ENCODE measurements around the gene KLHL6.
"Not testable (repeated sequence)": the region's sequence is repeated elsewhere in the genome, so short reads cannot be mapped to it uniquely, and the experiment has no call there.

KLHL6 gene

DNA sequence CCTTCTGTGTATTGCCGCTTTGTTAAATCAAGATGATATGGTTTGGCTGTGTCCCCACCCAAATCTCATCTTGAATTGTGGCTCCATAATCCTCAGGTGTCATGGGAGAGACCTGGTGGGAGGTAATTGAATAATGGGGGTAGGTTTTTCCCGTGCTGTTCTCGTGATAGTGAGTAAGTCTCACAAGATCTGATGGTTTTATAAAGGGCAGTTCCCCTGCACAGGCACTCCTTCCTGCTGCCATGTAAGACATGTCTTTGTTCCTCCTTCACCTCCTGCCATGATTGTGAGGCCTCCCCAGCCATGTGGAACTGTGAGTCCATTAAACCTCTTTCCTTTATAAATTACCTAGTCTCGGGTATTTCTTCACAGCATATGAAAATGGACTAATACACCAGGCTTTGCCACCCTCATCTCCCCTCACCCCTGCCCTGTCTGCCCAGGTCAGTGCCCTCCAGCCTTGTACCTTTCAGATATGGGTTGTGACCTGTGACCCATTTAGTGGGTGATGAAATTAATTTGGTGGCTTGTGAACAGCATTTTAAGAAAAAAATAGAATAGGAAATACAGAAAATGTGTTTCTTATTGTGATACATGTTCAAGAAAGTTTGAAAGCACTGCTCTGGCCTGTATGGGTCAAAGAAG, 71.0 kb downstream of the KLHL6 start:
- no peak for DNase-seq

DNA sequence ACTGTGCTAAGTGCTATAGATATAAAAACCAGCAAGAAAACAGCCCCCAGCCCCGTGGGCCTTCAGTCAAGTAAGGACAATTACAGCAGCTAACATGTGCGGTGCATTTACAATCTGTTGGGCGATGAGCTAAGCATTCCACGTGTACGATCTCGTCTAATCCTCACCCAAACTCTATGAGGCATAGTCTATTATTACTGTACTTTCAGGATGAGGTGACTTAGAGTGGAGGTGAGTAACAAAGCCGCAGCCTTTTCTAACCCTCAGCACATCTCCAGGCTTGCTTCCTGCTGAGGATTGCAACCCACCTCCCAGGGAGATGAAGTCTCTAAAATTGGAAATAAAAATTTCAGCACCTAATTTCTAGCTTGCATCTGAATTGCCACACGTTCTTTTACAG, 73.9 kb downstream of the KLHL6 start:
- no peak for DNase-seq

DNA sequence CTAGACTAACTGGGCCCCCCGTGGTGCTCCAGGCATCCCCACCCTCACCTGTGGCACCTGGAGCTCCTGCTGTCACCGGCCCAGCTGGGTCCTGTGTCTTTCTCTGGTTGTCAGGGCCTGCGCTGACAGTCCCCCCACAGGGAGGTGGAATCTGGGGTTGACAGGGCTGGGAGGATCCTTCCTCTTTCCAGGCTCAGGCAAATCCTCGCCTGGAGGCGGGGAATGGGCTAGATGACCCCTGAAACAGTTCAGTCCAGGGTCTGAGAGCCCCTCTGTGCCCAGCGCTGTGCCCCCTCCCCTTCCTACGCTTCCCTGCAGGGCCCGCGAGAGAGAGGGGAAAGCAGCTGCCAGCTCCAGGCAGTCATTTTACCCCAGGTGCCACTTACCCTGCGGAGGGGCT, 77.0 kb downstream of the KLHL6 start:
- no peak for DNase-seq

DNA sequence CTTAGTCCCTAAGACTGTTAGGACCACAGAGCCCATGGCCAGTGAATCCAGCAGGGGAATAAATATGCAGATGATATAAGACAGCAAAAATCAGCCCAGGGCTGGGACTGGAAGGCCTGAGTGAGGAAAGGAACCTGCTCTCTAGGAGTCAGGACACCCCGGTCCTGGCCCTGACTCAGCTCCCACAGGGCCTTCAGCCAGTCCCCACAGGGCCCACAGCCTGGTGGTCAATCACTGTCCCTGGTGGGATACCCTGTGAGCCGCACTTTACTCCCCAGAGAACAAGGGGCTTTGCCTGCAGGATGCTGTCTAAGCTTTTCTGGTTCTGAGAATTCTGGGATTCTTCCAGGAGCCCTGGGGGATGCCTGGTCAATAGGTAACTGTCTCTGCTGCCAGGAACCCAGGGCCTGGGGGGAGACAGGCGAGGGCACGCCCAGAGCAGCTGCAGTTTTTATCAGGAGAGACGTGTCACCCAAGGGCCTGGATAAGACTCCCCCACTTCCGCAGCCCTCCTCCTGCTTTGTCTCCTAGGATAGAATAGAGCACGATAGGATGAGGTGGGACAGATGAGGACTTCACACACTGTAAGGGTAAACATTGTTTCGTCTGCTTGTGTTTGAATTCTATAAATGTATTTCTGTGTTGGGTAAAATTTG, 77.6 kb downstream of the KLHL6 start:
- DNase-seq = no peak

DNA sequence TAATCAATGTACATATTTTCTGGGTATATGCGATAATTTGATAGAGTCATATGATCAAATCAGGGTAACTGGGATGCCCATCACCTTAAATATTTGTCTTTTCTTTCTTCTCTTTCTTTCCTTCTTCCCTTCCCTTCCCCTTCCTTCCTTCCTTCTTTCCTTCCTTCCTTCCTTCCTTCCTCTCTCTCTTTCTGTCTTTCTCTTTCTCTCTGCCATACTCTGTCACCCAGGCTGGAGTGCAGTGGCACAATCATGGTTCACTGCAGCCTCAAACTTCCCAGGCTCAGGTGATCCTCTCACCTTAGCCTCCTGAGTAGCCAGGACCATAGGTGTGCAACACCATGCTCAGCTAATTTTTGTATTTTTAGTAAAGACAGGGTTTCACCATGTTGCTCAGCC, 79.7 kb downstream of the KLHL6 start:
- not testable (repeated sequence) for DNase-seq

DNA sequence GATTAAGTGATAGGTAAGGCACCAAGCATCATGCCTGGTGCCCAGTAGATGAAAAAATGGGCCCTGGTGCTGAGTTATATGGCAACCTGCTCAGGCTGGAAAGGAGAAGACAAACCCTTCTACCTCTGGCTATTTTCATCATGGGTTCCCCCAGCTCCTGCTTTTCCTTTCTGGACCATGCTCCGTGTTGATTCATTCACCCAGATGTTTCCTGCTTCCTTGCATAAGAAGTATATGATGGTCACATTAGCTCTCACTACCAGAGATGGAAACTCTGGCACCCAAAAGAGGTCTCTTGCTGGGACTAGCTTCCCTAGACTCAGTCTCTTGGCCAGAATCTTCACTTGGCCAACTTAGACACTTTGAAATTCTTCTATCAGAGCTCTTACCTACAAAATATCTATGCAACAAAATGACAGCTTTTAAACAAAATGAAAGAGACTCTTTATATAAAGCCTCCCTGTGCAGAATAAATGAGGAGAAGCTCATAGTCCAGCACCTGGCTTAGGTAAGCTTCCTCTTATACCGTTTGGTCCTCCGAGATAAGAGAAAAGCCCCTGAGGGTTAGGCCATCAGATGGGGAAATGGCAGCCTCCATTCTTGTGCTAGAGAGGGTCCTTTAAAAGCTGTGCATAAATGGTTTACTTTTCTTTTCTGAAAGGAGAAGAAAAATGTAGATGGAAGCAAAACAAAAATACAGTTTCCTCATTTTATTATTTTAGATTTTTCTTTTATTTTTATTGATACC, 80.3 kb downstream of the KLHL6 start:
- DNase-seq = no peak

DNA sequence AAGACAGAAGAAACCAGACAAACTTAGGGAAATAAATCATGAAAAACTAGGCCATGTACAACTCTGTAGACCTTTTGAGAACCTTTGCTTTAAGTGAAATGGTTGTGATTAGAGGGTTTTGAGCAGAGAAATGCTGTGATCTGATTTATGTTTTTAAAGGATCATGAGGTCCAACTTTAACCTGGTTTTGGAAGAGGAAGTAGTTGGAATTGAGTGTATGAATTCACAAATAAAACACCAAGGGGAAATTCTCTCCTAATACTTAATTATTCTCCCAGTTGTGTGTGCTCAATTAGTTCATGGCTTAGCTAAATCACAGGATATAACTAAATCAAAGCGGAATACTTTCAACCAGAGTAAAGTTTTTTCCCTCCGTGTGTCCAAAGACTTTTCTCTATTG, 81.5 kb downstream of the KLHL6 start:
- no peak for DNase-seq

DNA sequence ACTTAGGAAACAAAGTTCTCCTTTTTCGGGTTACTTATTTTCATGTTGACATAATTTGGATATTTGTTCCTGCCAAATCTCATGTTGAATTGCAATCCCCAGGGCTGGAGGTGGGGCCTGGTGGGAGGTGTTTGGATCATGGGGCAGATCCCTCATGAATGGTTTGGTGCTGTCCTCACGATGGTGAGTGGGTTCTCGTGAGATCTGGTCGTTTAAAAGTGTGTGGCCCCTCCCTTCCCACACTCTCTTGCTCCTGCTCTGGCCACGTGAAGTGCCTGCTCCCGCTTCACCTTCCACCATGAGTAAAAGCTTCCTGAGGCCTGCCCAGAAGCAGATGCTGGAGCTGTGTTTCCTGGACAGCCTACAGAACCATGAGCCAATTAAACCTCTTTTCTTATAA, 83.4 kb downstream of the KLHL6 start:
- DNase-seq = no peak

DNA sequence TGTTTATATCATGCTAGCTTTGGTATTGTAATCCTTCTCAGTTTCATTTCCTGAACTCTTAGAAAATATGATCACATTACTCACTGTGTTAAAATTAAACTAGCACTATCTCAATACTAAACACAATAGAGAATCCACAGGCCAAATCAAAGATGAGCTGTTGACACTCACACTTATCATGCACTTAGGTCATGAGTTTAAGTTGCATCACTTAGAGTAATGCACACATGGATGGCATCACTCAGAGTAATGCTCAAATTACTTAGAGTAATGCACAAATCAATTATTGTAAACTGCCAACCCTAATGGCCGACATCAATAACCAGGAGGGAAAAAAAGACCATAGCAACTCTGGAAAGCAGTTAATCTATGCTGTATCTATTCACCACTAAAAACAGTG, 87.1 kb downstream of the KLHL6 start:
- DNase-seq = no peak

DNA sequence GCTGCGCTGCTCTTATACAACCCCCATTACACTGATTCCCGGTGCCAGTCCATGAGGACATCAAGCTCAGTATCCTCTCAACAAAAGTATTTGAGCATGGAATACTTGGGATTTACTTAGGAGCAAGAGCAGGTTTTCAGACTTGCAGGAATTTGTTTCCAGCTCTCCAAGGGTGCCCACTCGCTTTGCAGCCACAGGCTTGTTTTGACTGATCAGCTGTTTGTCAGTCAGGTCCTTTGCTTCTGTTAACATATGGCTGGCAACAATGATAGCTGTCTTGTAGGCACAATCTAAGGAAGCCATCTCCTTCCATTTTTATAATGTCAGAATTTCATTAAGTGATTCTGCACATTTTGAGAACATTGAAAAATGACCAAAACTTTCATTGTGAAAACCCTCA, 88.9 kb downstream of the KLHL6 start:
- DNase-seq = no peak

DNA sequence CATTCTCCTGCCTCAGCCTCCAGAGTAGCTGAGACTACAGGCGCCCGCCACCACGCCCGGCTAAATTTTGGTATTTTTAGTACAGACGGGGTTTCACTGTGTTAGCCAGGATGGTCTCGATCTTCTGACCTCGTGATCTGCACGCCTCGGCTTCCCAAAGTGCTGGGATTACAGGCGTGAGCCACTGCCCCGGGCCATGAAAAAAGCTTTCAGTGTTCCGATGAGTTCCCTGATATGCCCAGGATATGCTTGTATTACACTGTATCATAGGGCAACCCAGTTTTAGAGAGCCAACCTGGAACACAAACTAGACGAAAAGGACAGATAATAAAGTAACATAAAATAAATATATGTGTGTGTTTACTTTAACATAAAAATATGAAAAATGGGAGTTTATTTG, 89.8 kb downstream of the KLHL6 start:
- not testable (repeated sequence) for DNase-seq

DNA sequence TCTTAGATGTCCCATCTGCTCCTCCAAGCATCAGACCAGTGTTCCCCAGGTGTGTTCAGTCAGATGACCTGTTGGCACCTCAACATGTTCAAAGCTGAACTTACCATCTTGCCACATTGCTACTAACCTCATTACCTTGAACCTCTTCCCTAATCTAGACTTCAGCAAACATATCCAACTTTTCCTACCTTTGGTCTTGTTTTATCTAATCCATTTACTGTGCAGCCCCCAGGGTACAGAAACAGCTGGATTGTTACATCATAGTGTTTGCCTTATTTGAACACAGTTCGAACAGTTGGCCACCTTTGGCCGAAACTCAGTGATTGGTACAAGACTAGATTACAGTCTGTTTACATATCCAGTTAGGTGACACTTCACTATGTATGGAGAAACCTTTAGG, 91.0 kb downstream of the KLHL6 start:
- DNase-seq = no peak

DNA sequence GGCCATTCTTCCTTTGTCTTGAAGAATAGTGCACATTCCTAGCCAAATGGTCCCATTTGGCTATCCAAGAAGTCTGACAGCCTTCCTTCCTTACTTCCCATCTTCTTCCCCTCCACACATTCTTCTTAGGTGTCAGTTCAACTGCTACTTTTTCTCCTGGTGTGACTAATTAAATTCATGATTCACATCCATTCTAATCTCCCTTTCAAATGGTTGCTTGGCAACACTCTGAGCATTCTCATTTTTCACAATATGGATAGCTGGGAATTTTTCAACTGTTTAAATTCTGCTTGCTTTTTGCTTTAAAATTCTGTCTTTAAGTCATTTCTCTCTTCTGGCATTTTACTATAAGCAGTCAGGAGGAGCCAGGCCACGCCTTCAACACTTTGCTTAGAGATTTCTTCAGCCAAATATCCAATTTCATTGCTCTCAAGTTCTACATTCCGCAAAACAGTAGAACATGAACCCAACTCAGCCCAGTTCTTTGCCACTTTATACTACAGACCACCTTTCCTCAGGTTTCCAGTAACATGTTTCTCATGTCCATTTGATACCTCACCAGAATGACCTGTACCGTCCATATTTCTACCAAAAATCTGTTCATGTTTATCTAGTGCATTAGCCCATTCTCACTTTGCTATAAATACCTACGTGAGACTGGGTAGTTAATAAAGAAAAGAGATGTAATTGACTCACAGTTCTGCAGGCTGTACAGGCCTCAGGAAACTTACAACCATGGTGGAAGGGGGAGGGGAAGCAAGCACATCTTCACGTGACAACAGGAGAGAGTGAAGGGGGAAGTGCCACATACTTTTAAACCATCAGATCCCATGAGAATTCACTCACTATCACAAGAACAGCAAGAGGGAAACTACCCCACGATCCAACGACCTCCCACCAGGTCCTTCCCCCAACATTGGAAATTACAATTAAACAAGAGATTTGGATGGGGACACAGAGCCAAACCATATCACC, 95.1 kb downstream of the KLHL6 start:
- DNase-seq = peak; percentile 14

DNA sequence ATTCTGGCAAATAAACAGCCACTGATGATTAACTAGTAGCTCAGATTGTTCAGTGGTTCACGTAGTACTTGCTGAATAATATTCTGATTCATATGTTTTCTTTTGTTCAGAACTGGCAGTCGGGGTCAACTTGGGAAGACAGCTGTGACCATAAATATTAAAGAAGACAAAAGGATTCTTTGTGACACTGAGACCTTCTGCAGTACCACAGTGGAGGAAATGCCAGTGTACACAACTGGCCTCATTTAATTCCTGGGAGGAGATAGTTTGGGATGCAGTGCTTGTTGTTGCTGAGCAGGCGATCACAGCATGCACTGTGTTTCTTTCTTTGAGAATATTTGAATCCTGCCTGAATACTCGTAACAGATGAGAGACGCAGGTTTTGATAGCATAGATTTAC, 100.4 kb downstream of the KLHL6 start:
- DNase-seq = peak; percentile 64

DNA sequence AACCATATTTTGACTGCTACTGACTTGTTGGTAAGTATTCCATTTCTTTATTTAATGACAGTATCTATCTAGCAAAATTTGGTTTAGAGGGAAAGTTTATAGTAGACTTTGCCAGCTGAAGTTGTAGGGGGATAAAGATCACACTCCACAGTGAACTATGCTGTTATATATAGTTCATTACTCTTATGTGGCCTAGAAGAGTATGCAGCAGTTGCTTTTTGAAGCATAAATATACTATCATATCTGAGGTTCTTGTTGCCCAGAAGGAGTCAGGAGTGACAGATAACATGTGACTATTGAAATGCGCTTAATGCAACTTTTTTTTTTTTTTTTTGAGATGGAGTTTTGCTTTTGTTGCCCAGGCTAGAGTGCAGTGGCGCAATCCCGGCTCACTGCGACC, 101.4 kb downstream of the KLHL6 start:
- DNase-seq = no peak

DNA sequence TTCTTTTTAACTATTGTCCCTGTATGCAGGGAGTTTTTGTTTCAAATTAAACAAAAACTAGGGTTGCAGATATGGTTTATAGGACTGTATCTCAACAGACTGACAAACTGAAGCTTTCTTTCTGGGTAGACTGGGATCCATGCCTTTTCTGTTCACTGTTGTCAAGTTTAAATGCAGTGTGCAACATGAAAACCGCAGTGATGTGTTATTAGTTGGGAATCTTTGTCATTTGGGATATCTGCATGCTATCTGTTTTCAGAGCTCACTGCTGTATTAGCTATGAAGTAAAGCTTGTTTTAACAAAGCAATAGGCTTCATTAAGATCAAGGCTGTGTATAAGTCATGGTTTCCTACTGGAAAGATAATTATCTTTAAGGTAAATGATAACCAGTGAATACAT, 105.7 kb downstream of the KLHL6 start:
- no peak for DNase-seq

DNA sequence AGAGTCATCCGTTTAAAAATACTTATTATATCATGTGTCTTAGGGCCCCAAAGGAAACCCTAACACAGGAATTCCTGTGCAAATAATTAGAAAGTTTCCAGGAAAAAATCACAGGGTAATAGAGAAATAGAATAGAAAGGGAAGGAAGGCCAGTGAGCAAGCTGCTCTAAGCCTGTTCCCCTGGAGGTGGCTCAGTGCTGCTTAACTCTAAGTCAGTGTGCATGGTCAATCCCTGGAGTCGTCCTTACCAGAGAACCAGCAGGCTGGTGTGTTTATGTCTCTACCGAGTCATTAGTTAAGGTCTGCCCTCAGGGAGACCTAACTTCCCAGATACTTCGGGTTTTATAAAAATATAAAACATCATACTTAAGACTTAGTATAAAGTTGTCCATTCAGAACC, 106.1 kb downstream of the KLHL6 start:
- no peak for DNase-seq

DNA sequence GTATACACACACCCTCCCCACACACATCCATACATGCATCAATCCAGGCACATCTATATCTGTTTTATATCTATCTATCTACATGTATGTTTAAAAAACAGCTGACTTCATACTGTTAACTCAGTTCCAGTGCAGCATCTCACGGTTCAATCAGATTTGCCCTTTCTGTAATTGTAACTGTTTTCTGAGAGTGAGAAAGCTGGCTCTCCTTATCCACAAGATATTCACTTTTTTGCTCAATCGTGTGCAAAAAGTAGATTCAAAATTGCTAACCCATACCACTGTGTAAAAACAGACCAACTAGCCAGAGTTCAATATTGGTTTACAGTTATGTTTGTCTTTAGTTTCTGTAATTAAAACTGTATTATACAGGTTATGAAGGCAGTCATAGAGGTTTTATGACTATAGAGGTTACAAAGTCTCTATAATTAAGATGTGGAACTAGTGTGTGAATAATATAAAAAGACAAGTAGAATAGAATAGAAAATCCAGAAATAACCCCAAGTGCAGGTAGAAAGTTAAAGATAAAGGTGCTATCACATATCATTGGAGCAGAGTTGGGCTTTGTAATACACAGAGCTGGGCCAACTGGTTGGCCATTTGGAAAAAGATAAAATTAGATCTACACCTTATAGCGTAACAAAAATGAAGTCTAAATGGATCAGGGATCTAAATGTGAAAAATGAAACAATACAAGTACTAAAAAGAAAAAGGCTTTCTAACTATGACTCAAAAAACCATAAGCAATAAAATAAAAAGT, 107.0 kb downstream of the KLHL6 start:
- no peak for DNase-seq

DNA sequence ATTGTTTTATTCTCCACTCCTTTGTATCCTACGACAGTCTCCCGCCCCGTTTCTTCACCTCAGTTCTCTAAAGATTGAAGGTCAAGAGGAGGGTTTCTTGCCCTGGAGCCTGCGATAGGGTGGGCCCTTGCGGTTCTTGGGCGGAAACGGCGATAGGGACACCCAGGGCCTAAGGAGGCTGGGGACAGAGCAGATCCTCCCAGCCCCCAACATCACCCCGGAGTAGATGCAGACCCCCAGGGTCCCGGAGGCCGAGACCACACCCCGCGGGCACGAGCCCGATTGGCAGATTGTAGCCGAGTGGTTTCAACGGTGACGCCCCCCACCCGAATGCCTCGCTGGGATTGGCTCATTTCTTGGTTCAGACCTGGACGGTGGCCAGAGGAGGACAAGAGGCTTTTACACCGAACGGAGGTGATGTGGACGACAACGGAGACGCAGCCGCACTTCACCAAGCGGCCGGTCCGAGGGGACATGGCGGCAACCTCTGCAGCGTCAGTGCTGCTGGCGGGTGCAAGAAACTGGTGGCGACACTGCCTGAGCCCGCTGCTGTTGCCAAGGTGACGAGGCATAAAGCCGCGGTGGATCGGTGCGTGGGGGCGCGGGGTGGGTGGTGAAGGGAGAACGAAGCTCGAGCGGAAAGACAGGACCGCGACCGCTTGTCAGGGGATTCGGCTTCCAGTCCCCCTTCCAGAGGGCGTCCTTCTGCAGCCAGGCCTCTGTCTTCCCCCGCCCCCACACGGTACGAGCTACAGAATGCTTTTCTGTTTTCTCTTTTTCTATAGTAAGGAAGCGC, 108.1 kb downstream of the KLHL6 start:
- peak; percentile 67 for DNase-seq

DNA sequence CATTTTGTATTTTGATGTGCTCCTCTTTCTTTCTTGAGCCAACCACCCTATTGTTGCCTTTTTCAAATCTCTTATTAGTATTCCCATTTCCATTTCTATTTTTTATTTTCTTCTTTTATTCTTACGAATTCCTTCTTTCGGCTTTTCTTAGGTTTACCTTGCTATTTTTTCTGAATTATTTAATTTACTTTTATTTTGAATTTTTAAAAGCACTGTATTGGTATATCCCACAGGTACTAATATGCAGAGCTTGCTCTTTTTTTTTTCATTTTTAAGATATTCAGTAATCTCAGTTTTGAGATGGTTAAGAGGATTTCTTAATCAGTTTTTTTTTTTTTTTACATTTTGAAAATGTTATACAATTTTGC, 108.7 kb downstream of the KLHL6 start:
- DNase-seq = no peak

DNA sequence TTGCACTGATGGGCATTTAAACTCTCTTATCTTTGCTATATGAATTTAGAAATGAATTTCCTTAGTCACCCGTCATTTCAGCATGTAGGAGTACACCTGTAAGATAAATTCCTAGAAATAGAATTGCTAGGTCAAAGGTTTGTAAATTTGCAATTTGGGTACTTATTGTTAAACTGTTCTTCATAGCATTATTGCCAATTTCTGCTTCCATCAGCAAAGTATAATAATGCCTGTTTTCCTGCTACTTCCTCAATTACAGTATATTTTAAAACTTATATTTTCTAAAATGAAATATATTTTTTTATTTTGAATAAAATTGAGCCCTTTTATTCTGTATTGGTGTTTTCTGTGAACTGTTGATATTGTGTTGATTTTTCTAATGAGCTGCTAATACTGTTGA, 110.8 kb downstream of the KLHL6 start:
- no peak for DNase-seq

Data from HCEC 1CT (cell line).